HepG2 (cell line): ENCODE data around the gene LIG4. TPM values are rescaled to one million over a fixed set of nuclear protein-coding genes. Genes with fewer than 3 reads are reported as not detected.

Experiments used
- ETV6 ChIP-seq: sonication (generic); formaldehyde crosslinking; conservative IDR thresholded peaks from 2 replicates; pipeline ENCODE4 v1.4.0; 2020; ENCODE audit warnings: missing genetic modification reagents
- FLYWCH1 ChIP-seq: sonication (generic); formaldehyde crosslinking; IDR thresholded peaks from 2 replicates; pipeline ENCODE4 v1.8.1; 2023; ENCODE audit warnings: mild to moderate bottlenecking, missing genetic modification reagents
- ZIK1 ChIP-seq: sonication (generic); formaldehyde crosslinking; IDR thresholded peaks from 2 replicates; pipeline ENCODE4 v1.5.0; 2020; ENCODE audit warnings: mild to moderate bottlenecking, low read depth, missing genetic modification reagents, borderline replicate concordance
- ZNF598 ChIP-seq: sonication (generic); formaldehyde crosslinking; IDR thresholded peaks from 2 replicates; pipeline ENCODE4 v1.5.1; 2020; ENCODE audit warnings: mild to moderate bottlenecking, missing genetic modification reagents, borderline replicate concordance
- ZNF7 ChIP-seq: IDR thresholded peaks from 2 replicates; pipeline ENCODE4 v1.6.1; 2016; ENCODE audit warnings: missing biosample characterization, missing genetic modification reagents
- polyA plus RNA-seq, 8 experiments: library from polyadenylated mRNA; depleted of rRNA in 3 of 8; stranded (reverse) in 7 of 8; unstranded in 1 of 8; fragments of >200 nt; fragmentation: Illumina TruSeq in 4 of 8; extraction: Trizol in 4 of 8; gene quantifications; 2 replicates each; pipeline versions ENCODE4 v1.2.1 to v1.2.3, GENCODE V29; 2011 to 2016; ENCODE audit warnings: low read depth in 4 of 8, missing spikeins in 1 of 8, mixed read lengths in 1 of 8; ENCODE audit not compliant: insufficient read depth in 1 of 8
- total RNA-seq, 5 experiments: library from RNA; depleted of rRNA; stranded (reverse); fragments of >200 nt; fragmentation: Illumina TruSeq; extraction: Trizol; gene quantifications; 2 replicates each; pipeline ENCODE4 v1.2.3, GENCODE V29; 2016; ENCODE audit warnings: low read depth in 1 of 5
- TF ChIP-seq, protein P1 (sequence below): sonication (generic); formaldehyde crosslinking; IDR thresholded peaks from 2 replicates; pipeline ENCODE4 v1.4.0; 2020; ENCODE audit warnings: missing genetic modification reagents
- TF ChIP-seq, protein P2 (sequence below), 2 experiments: fragments of 450-650 bp in 1 of 2; sonication (generic) in 1 of 2; formaldehyde crosslinking in 1 of 2; IDR thresholded peaks; 2 replicates each; pipeline versions ENCODE4 v1.6.1 to v1.8.0; 2016 to 2022; ENCODE audit warnings: antibody characterized with exemption in 1 of 2, mild to moderate bottlenecking in 1 of 2, missing genetic modification reagents in 1 of 2

The LIG4 gene
- total and polyA plus RNA-seq, 2 of the 13 experiments (the other 11 are each of a cell fraction or from before 2014, with no cell fraction given) = 4.0 to 4.5 TPM

DNA sequence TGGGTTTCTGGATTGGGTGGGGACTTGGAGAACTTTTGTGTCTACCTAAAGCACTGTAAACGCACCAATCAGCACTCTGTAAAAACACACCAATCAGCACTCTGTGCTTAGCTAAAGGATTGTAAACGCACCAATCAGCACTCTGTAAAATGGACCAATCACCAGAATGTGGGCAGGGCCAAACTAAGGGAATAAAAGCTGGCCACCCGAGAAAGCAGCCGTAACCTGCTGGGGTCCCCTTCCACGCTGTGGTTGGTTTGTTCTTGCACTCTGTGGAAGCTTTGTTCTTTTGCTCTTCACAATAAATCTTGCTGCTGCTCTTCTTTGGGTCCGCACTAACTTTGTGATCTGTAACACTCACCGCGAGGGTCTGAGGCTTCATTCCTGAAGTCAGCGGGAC lies 37.3 kb downstream of the LIG4 start (continued):
- TF ChIP-seq, protein P1, sequence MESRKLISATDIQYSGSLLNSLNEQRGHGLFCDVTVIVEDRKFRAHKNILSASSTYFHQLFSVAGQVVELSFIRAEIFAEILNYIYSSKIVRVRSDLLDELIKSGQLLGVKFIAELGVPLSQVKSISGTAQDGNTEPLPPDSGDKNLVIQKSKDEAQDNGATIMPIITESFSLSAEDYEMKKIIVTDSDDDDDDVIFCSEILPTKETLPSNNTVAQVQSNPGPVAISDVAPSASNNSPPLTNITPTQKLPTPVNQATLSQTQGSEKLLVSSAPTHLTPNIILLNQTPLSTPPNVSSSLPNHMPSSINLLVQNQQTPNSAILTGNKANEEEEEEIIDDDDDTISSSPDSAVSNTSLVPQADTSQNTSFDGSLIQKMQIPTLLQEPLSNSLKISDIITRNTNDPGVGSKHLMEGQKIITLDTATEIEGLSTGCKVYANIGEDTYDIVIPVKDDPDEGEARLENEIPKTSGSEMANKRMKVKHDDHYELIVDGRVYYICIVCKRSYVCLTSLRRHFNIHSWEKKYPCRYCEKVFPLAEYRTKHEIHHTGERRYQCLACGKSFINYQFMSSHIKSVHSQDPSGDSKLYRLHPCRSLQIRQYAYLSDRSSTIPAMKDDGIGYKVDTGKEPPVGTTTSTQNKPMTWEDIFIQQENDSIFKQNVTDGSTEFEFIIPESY (CRISPR knock-in tag) = no peak
- TF ChIP-seq, protein P2, sequence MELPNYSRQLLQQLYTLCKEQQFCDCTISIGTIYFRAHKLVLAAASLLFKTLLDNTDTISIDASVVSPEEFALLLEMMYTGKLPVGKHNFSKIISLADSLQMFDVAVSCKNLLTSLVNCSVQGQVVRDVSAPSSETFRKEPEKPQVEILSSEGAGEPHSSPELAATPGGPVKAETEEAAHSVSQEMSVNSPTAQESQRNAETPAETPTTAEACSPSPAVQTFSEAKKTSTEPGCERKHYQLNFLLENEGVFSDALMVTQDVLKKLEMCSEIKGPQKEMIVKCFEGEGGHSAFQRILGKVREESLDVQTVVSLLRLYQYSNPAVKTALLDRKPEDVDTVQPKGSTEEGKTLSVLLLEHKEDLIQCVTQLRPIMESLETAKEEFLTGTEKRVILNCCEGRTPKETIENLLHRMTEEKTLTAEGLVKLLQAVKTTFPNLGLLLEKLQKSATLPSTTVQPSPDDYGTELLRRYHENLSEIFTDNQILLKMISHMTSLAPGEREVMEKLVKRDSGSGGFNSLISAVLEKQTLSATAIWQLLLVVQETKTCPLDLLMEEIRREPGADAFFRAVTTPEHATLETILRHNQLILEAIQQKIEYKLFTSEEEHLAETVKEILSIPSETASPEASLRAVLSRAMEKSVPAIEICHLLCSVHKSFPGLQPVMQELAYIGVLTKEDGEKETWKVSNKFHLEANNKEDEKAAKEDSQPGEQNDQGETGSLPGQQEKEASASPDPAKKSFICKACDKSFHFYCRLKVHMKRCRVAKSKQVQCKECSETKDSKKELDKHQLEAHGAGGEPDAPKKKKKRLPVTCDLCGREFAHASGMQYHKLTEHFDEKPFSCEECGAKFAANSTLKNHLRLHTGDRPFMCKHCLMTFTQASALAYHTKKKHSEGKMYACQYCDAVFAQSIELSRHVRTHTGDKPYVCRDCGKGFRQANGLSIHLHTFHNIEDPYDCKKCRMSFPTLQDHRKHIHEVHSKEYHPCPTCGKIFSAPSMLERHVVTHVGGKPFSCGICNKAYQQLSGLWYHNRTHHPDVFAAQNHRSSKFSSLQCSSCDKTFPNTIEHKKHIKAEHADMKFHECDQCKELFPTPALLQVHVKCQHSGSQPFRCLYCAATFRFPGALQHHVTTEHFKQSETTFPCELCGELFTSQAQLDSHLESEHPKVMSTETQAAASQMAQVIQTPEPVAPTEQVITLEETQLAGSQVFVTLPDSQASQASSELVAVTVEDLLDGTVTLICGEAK (IDR thresholded peaks at IDR 0.05) = no peak
- TF ChIP-seq, protein P2 (CRISPR knock-in tag; IDR thresholded peaks at IDR 0.05) = no peak
- TF ChIP-seq ETV6 (CRISPR knock-in tag) (no peak), ZNF598 (CRISPR knock-in tag) (no peak), ZIK1 (CRISPR knock-in tag) (no peak), ZNF7 (CRISPR knock-in tag) (no peak), FLYWCH1 (no peak)
